Right ventricle myocardium superior (tissue), 1 donor: ENCODE measurements around the gene SECISBP2L. TPM values are rescaled to one million over a fixed set of nuclear protein-coding genes. Genes with fewer than 3 reads are reported as not detected.
"Not testable (repeated sequence)": the region's sequence is repeated elsewhere in the genome, so short reads cannot be mapped to it uniquely, and the experiment has no call there.

Source experiments
- ATAC-seq: fragments of 200-7000 bp; cut with Tn5 transposase; one replicate; pipeline ENCODE4 v1.9.1; 2020; ENCODE audit warnings: mild to moderate bottlenecking; ENCODE audit not compliant: poor library complexity
- DNase-seq: peaks from one replicate; pipeline ENCODE4 v3.0.0-alpha.2; 2020
- intact Hi-C: fragments of 100-400 bp; cut with DNase I; formaldehyde crosslinking; loops from one replicate; pipeline ENCODE4 v1.11.2; 2022
- total RNA-seq: library from RNA; stranded (reverse); fragmentation: NEBNext Ultra II Directional; extraction: Animal tissue kit (Norgen Biotek cat#: 25700); gene quantifications from one replicate; pipeline ENCODE4 v1.2.1, GENCODE V29; 2021
- donor health status: DM: no; HTN: yes; CAD: no; lungs with severe emphysema.

SECISBP2L gene
- total RNA-seq, 1 donor from 2014 or later: 34.2 TPM

DNA sequence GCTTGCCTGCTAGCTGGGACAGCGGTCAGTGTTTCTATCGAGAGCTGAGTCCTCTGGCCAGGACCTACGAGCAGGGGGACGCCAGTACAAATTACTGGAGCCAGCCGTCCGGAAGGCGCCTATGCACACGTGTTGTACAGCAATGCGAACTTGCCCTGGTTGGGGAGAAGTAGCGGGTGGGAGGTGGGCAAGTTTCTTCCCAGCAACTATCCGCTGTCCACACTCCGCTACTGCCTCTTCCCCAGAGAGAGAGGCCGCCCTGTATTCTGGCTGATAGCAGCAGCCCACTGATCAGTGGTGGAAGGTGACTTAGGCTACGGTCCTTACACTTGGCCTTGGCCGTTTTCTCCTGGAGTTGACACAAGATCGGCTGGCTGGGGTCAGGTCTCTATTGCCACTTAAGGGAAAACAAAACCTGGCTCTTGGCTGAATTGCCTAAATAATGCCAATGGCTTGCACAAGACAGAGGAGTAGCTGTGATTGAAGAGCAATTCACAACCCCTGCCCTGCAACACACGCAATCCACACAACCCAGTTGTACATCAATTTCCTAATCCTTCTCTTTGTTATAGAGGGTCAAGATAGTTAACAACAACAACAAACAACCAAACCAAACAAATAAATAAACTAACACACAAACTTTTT, 69.7 kb downstream of the SECISBP2L start:
- intact Hi-C loops: no loop called here
- DNase-seq (no peak), ATAC-seq (no peak)

DNA sequence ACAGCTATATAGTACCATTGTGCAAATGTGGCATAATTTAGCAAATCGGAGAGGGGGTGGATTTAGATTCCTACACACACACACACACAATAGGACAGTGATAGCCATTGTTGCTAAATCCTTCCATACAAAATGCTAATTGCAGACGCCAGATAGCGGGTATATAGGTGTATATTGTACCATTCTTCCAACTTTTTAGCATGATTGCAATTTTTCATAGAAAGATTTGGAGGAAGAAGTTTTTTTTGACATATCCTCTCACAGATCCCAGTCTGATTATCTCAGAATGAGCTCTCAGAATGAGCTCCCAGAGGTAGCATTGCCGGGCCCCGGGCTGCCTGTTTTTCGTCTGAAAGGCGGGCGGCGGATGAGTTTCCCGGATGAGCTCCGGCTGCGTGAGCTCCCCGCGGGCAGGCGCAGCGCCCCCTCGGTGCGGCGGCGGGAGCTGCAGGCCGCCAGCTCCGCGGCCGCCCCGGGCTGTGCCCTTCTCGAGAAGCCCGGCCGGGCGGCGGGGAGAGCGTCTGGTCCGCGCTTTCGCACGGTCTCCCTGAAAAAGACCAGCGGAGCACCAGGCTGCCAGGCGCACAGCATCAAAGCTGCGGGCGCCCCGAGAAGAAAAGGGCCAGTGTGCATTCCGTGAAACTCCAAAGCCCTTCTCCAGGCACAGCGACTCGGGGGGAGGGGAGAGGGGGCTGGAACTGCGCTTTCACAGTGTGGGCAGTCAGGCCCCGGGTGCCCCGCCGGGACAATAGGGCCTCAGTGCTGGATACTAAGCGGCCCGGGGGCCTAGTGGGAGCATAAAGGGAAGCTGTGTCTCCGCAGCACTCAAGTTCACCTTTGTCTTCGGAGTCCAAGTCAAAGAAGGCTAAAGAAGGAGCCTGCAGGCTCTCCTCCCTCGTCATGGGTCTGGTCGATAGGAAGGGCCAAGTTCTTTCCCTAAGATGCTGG, 70.5 kb downstream of the SECISBP2L start:
- ATAC-seq: peak; percentile 100
- intact Hi-C loops: no loop called here
- peak; percentile 88 for DNase-seq

DNA sequence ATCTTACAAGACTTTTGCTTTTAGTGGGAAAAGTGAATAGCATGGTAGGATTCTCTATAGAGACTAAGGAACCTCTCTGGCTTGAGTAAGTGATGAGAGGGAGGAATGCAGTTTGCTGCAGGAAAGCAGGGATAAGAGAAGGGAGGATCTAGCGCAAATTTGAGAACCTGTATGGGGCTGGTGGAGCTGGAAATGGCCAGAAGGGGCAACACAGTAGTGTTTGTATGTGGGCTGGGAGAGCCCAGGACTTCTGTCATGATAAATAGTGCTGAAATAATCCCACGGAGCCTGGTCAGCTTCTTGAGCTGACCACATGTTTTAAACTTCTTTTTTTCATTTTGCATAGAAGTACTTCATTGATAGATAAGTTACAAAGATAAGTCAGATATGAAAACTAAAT, 71.4 kb downstream of the SECISBP2L start:
- DNase-seq (no peak), ATAC-seq (no peak)
- intact Hi-C loops: loop anchor here (5.0 kb wide), 1 partner anchor 108 kb away; no protein-coding TSS in a partner anchor

GRCh38 chr15:48972750-48973503, 73.3 kb downstream of the SECISBP2L start:
- intact Hi-C loops: loop anchor here (5.0 kb wide), 1 partner anchor 106 kb away; no protein-coding TSS in a partner anchor
- no peak for DNase-seq

DNA sequence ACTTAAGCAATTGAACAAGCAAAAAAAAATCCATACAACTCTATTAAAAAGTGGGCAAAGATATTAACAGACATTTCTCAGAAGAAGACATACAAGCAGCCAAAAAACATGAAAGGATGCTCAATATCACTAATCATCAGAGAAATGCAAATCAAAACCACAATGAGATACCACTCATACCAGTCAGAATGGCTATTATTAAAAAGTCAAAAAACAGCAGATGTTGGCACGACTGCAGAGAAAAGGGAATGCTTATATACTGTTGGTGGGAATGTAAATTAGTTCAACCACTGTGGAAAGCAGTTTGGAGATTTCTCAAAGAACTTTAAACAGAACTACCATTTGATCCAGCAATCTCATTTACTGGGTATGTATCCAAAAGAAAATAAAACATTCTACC, 75.3 kb downstream of the SECISBP2L start:
- ATAC-seq, DNase-seq: not testable (repeated sequence)
- intact Hi-C loops: loop anchor here (5.0 kb wide), 1 partner anchor 104 kb away; no protein-coding TSS in a partner anchor

More at GRCh38 chr15:48972750-48973503, 73.3 kb downstream of the SECISBP2L start:
- no peak for ATAC-seq

- ATAC-seq (no peak), DNase-seq (no peak)
- intact Hi-C loops: no loop called here
These were observed 78.2 kb downstream of the SECISBP2L start for GRCh38 chr15:48968066-48968465.

DNA sequence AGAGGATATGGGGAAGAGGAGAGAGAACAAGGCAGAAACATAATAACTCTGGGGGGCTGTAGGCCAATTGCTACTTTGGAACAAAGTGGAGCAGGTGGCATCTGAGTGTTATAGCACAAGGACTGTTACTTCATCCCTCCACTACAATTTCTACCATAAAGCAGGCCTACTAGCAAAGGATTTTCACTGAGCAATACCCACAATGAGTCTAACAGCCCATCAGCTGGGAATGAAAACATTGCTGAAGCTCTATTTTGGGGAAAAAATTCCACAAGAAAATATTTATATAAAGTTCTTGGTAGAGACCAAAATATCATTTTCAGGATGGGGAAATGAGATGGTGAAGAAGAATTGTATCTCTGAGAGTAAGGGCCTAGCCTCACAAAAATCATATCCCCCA, 78.9 kb downstream of the SECISBP2L start:
- DNase-seq (no peak), ATAC-seq (no peak)
- intact Hi-C loops: no loop called here

DNA sequence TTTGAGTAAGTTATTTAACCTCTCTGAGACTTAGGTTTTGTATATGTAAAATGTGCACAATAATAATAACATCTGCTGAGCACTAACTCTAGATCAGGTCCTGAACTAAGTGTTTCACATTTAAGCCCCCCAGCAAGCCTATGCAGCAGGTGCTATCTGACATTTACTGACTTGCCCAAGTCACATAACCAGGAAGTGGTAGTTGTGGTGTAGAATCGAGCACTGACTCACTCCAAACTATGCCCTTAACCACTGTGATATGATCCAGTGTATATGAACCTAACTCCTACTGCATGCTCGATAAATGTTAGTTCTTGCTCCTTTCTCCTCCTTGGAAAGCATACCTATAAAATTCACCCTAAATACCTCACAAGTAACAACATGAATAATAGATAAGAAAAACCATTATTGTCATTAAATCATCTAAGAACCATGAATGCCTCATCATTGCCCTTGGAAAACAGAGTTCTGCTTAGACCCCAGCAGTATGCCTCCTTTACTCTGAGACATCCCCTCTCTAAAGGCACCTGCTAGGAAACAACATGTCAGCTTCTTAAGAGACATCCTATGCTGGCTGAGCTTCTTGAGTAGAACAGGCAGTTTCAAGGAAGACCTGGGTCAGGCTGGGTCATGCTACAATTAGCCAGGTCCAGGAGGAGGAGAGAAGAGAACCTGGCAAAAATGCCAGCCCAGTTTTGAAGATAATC, 79.5 kb downstream of the SECISBP2L start:
- DNase-seq (no peak), ATAC-seq (no peak)
- intact Hi-C loops: no loop called here

DNA sequence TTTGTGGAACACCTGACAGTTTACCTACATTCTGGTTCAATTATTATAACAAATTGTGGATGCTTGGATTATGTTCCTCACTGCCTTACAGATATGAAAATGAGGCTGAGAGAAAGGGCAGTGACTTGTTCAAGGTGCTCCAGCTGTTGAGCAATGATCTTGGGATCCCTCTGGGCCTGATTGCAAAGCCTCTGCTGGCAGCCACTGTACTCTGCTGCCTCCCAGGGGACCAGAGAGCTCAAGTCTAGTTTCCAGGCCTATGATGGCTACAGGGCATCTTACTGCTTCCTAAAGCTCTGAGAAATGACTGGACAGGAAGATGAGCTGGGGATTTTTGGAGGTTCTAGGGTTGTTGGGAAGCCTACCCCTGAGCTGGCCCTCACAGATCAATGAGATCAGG, 80.3 kb downstream of the SECISBP2L start:
- no peak for DNase-seq
- intact Hi-C loops: no loop called here
- ATAC-seq: no peak

GRCh38 chr15:48964898-48965297, 81.3 kb downstream of the SECISBP2L start:
- ATAC-seq (no peak), DNase-seq (no peak)
- intact Hi-C loops: no loop called here

GRCh38 chr15:48963524-48964113, 82.6 kb downstream of the SECISBP2L start, which contains the start of gene SHC4:
Gene SHC4, minus strand, starts transcription at chr15:48963919. Its CDS starts 904 bp downstream, at chr15:48963015.
- intact Hi-C loops: no loop called here
- DNase-seq (peak; percentile 75), ATAC-seq (peak; percentile 91)

GRCh38 chr15:48962662-48963523, 83.4 kb downstream of the SECISBP2L start:
- DNase-seq (peak; percentile 68), ATAC-seq (peak; percentile 88)
- intact Hi-C loops: no loop called here

- DNase-seq: no peak
- intact Hi-C loops: no loop called here
- ATAC-seq: no peak
These were observed 90.3 kb downstream of the SECISBP2L start for GRCh38 chr15:48955967-48956366.

- DNase-seq (no peak), ATAC-seq (no peak)
- intact Hi-C loops: no loop called here
These were observed 90.9 kb downstream of the SECISBP2L start for GRCh38 chr15:48955370-48955769.

DNA sequence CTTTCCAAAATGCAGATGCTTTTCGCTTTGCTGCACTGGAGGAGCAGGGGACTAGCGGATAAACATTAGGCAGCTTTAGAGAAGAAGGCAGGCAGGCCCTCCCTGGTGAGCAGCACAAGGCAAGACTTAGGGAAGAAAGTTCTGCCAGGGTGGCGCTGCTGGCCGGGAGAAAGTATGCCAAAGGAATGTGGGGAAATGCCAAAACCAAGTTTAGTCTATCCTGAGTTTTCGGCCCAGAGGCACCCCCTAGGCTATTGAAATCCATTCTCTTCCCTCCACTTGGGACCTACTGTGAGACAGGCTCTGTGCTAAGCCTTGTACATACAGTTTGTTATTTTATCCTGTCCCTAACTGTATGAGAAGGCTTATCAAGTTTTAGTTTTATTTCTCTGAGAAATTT, 91.7 kb downstream of the SECISBP2L start:
- ATAC-seq (peak; percentile 73), DNase-seq (peak; percentile 44)
- intact Hi-C loops: no loop called here

GRCh38 chr15:48946840-48947187, 99.4 kb downstream of the SECISBP2L start:
- DNase-seq: no peak
- intact Hi-C loops: no loop called here
- ATAC-seq: peak; percentile 54
